ENCODE data around the gene ZSWIM5.
A peak's percentile ranks its signal among the peaks of the same experiment; 100 is the strongest.

Gene ZSWIM5

GRCh38 chr1:45205011-45205909, 1.1 kb downstream of the ZSWIM5 start:
- no peaks in the 10 kb centered on the region for H3K36me3 ChIP-seq (ENCODE audit: control insufficient read depth in 4 of 4, insufficient read depth in 4 of 4, low read length in 3 of 4)
- H3K4me1 ChIP-seq (ENCODE audit: control extremely low read depth in 1 of 4, control insufficient read depth in 4 of 4, insufficient read depth in 4 of 4, low read length in 3 of 4), result peaks cover 7 to 16% (median 11%) of the 10 kb centered on the region in 4 experiments
- no peak overlapping the region for H3K27ac ChIP-seq (ENCODE audit: insufficient read depth in 1 of 2, low read depth in 1 of 2, low read length in 2 of 2, poor library complexity in 1 of 2, severe bottlenecking in 2 of 2)
- ChIA-PET POLR2A (no interaction called here), CTCF (no interaction called here)
- H3K4me3 ChIP-seq (ENCODE audit: control insufficient read depth in 1 of 7, extremely low read depth in 1 of 7, insufficient read depth in 4 of 7, low read depth in 2 of 7, low read length in 6 of 7), result peak overlapping the region; percentile 26 to 88 (median 76)
- DNase-seq, result peak; percentile 6 to 55 (median 41)
- whole genome bisulfite sequencing (ENCODE audit: insufficient coverage), result 3% methylated on average over 24 of the region's 43 CpGs
- no peaks in the 10 kb centered on the region for H3K9me3 ChIP-seq (ENCODE audit: control extremely low read depth in 1 of 5, control insufficient read depth in 4 of 5, insufficient read depth in 2 of 5, low read depth in 1 of 5, low read length in 4 of 5)
- H3K27me3 ChIP-seq (replicated peaks in 2 of 5; ENCODE audit: control insufficient read depth in 4 of 5, insufficient read depth in 5 of 5, low read length in 4 of 5), result peaks cover 0 to 17% (median 5%) of the 10 kb centered on the region in 5 experiments

- POLR2A ChIA-PET, result no interaction called here
- no peak for DNase-seq
- H3K4me3 ChIP-seq (ENCODE audit: control insufficient read depth in 1 of 7, extremely low read depth in 1 of 7, insufficient read depth in 4 of 7, low read depth in 2 of 7, low read length in 6 of 7), result no peak overlapping the region
- H3K27me3 ChIP-seq (replicated peaks in 2 of 5; ENCODE audit: control insufficient read depth in 4 of 5, insufficient read depth in 5 of 5, low read length in 4 of 5), result peaks cover 0 to 6% (median 0%) of the 10 kb centered on the region in 5 experiments
- 100% methylated on average over 2 of the region's 3 CpGs for WGBS (ENCODE audit: insufficient coverage)
- H3K36me3 ChIP-seq (ENCODE audit: control insufficient read depth in 4 of 4, insufficient read depth in 4 of 4, low read length in 3 of 4), result no peaks in the 10 kb centered on the region
- peaks cover 0 to 7% (median 5%) of the 10 kb centered on the region in 4 experiments for H3K4me1 ChIP-seq (ENCODE audit: control extremely low read depth in 1 of 4, control insufficient read depth in 4 of 4, insufficient read depth in 4 of 4, low read length in 3 of 4)
- CTCF ChIA-PET, result interaction anchor here (2.1 kb wide), 1 partner anchor 11 kb away, joined by 8 read pairs; no protein-coding TSS in a partner anchor
- H3K27ac ChIP-seq (ENCODE audit: insufficient read depth in 1 of 2, low read depth in 1 of 2, low read length in 2 of 2, poor library complexity in 1 of 2, severe bottlenecking in 2 of 2), result no peak overlapping the region
- H3K9me3 ChIP-seq (ENCODE audit: control extremely low read depth in 1 of 5, control insufficient read depth in 4 of 5, insufficient read depth in 2 of 5, low read depth in 1 of 5, low read length in 4 of 5), result peaks cover 0 to 6% (median 0%) of the 10 kb centered on the region in 5 experiments
Measured at GRCh38 chr1:45200906-45201500, 5.4 kb downstream of the ZSWIM5 start.

- H3K9me3 ChIP-seq (ENCODE audit: control extremely low read depth in 1 of 5, control insufficient read depth in 4 of 5, insufficient read depth in 2 of 5, low read depth in 1 of 5, low read length in 4 of 5), result peaks cover 0 to 6% (median 0%) of the 10 kb centered on the region in 5 experiments
- peaks cover 0 to 6% (median 2%) of the 10 kb centered on the region in 4 experiments for H3K4me1 ChIP-seq (ENCODE audit: control extremely low read depth in 1 of 4, control insufficient read depth in 4 of 4, insufficient read depth in 4 of 4, low read length in 3 of 4)
- ChIA-PET CTCF (interaction anchor here (2.1 kb wide), 1 partner anchor 10 kb away, joined by 8 read pairs; no protein-coding TSS in a partner anchor), POLR2A (no interaction called here)
- H3K4me3 ChIP-seq (ENCODE audit: control insufficient read depth in 1 of 7, extremely low read depth in 1 of 7, insufficient read depth in 4 of 7, low read depth in 2 of 7, low read length in 6 of 7), result no peak overlapping the region
- no peak overlapping the region for H3K27ac ChIP-seq (ENCODE audit: insufficient read depth in 1 of 2, low read depth in 1 of 2, low read length in 2 of 2, poor library complexity in 1 of 2, severe bottlenecking in 2 of 2)
- H3K27me3 ChIP-seq (replicated peaks in 2 of 5; ENCODE audit: control insufficient read depth in 4 of 5, insufficient read depth in 5 of 5, low read length in 4 of 5), result peaks cover 0 to 6% (median 0%) of the 10 kb centered on the region in 5 experiments
- H3K36me3 ChIP-seq (ENCODE audit: control insufficient read depth in 4 of 4, insufficient read depth in 4 of 4, low read length in 3 of 4), result no peaks in the 10 kb centered on the region
- DNase-seq, result no peak
Measured at GRCh38 chr1:45200435-45200834, 6.0 kb downstream of the ZSWIM5 start.

- no peaks in the 10 kb centered on the region for H3K4me1 ChIP-seq (ENCODE audit: control extremely low read depth in 1 of 4, control insufficient read depth in 4 of 4, insufficient read depth in 4 of 4, low read length in 3 of 4)
- DNase-seq, result no peak
- no peaks in the 10 kb centered on the region for H3K27me3 ChIP-seq (replicated peaks in 2 of 5; ENCODE audit: control insufficient read depth in 4 of 5, insufficient read depth in 5 of 5, low read length in 4 of 5)
- no peak overlapping the region for H3K27ac ChIP-seq (ENCODE audit: insufficient read depth in 1 of 2, low read depth in 1 of 2, low read length in 2 of 2, poor library complexity in 1 of 2, severe bottlenecking in 2 of 2)
- H3K36me3 ChIP-seq (ENCODE audit: control insufficient read depth in 4 of 4, insufficient read depth in 4 of 4, low read length in 3 of 4), result no peaks in the 10 kb centered on the region
- CTCF ChIA-PET, result interaction anchor here (0.8 to 1.7 kb wide), 3 partner anchors 9 to 32 kb away, joined by 3 read pairs; no protein-coding TSS in a partner anchor
- H3K9me3 ChIP-seq (ENCODE audit: control extremely low read depth in 1 of 5, control insufficient read depth in 4 of 5, insufficient read depth in 2 of 5, low read depth in 1 of 5, low read length in 4 of 5), result peaks cover 0 to 6% (median 0%) of the 10 kb centered on the region in 5 experiments
- H3K4me3 ChIP-seq (ENCODE audit: control insufficient read depth in 1 of 7, extremely low read depth in 1 of 7, insufficient read depth in 4 of 7, low read depth in 2 of 7, low read length in 6 of 7), result no peak overlapping the region
- WGBS (ENCODE audit: insufficient coverage), result no CpG with 5 or more reads among the region's 2 CpGs
- POLR2A ChIA-PET, result no interaction called here
Measured at GRCh38 chr1:45198185-45198584, 8.2 kb downstream of the ZSWIM5 start.

GRCh38 chr1:45196863-45197262, 9.5 kb downstream of the ZSWIM5 start:
- no peaks in the 10 kb centered on the region for H3K4me1 ChIP-seq (ENCODE audit: control extremely low read depth in 1 of 4, control insufficient read depth in 4 of 4, insufficient read depth in 4 of 4, low read length in 3 of 4)
- H3K36me3 ChIP-seq (ENCODE audit: control insufficient read depth in 4 of 4, insufficient read depth in 4 of 4, low read length in 3 of 4), result no peaks in the 10 kb centered on the region
- H3K9me3 ChIP-seq (ENCODE audit: control extremely low read depth in 1 of 5, control insufficient read depth in 4 of 5, insufficient read depth in 2 of 5, low read depth in 1 of 5, low read length in 4 of 5), result peaks cover 0 to 6% (median 0%) of the 10 kb centered on the region in 5 experiments
- H3K4me3 ChIP-seq (ENCODE audit: control insufficient read depth in 1 of 7, extremely low read depth in 1 of 7, insufficient read depth in 4 of 7, low read depth in 2 of 7, low read length in 6 of 7), result no peak overlapping the region
- ChIA-PET POLR2A (no interaction called here), CTCF (no interaction called here)
- H3K27me3 ChIP-seq (replicated peaks in 2 of 5; ENCODE audit: control insufficient read depth in 4 of 5, insufficient read depth in 5 of 5, low read length in 4 of 5), result no peaks in the 10 kb centered on the region
- no peak for DNase-seq
- no peak overlapping the region for H3K27ac ChIP-seq (ENCODE audit: insufficient read depth in 1 of 2, low read depth in 1 of 2, low read length in 2 of 2, poor library complexity in 1 of 2, severe bottlenecking in 2 of 2)

GRCh38 chr1:45191418-45191783, 15.0 kb downstream of the ZSWIM5 start:
- 92% methylated on average over 2 of the region's 4 CpGs for WGBS (ENCODE audit: insufficient coverage)

GRCh38 chr1:45187725-45188124, 18.7 kb downstream of the ZSWIM5 start:
- Histone ChIP-seq H3K4me1 (ENCODE audit: control extremely low read depth in 1 of 4, control insufficient read depth in 4 of 4, insufficient read depth in 4 of 4, low read length in 3 of 4) (no peaks in the 10 kb centered on the region), H3K9me3 (ENCODE audit: control extremely low read depth in 1 of 5, control insufficient read depth in 4 of 5, insufficient read depth in 2 of 5, low read depth in 1 of 5, low read length in 4 of 5) (no peaks in the 10 kb centered on the region), H3K4me3 (ENCODE audit: control insufficient read depth in 1 of 7, extremely low read depth in 1 of 7, insufficient read depth in 4 of 7, low read depth in 2 of 7, low read length in 6 of 7) (no peak overlapping the region), H3K36me3 (ENCODE audit: control insufficient read depth in 4 of 4, insufficient read depth in 4 of 4, low read length in 3 of 4) (no peaks in the 10 kb centered on the region), H3K27me3 (replicated peaks in 2 of 5; ENCODE audit: control insufficient read depth in 4 of 5, insufficient read depth in 5 of 5, low read length in 4 of 5) (no peaks in the 10 kb centered on the region), H3K27ac (ENCODE audit: insufficient read depth in 1 of 2, low read depth in 1 of 2, low read length in 2 of 2, poor library complexity in 1 of 2, severe bottlenecking in 2 of 2) (no peak overlapping the region)
- no peak for DNase-seq
- WGBS (ENCODE audit: insufficient coverage), result no CpG with 5 or more reads among the region's 2 CpGs
- CTCF ChIA-PET, result no interaction called here
- POLR2A ChIA-PET, result no interaction called here

More at GRCh38 chr1:45191418-45191783, 15.0 kb downstream of the ZSWIM5 start:
- H3K4me3 ChIP-seq (ENCODE audit: control insufficient read depth in 1 of 7, extremely low read depth in 1 of 7, insufficient read depth in 4 of 7, low read depth in 2 of 7, low read length in 6 of 7), result no peak overlapping the region
- ChIA-PET CTCF (no interaction called here), POLR2A (no interaction called here)
- H3K9me3 ChIP-seq (ENCODE audit: control extremely low read depth in 1 of 5, control insufficient read depth in 4 of 5, insufficient read depth in 2 of 5, low read depth in 1 of 5, low read length in 4 of 5), result no peaks in the 10 kb centered on the region
- H3K4me1 ChIP-seq (ENCODE audit: control extremely low read depth in 1 of 4, control insufficient read depth in 4 of 4, insufficient read depth in 4 of 4, low read length in 3 of 4), result no peaks in the 10 kb centered on the region
- no peak for DNase-seq
- H3K27me3 ChIP-seq (replicated peaks in 2 of 5; ENCODE audit: control insufficient read depth in 4 of 5, insufficient read depth in 5 of 5, low read length in 4 of 5), result no peaks in the 10 kb centered on the region
- H3K36me3 ChIP-seq (ENCODE audit: control insufficient read depth in 4 of 4, insufficient read depth in 4 of 4, low read length in 3 of 4), result no peaks in the 10 kb centered on the region
- H3K27ac ChIP-seq (ENCODE audit: insufficient read depth in 1 of 2, low read depth in 1 of 2, low read length in 2 of 2, poor library complexity in 1 of 2, severe bottlenecking in 2 of 2), result no peak overlapping the region

Measured in common myeloid progenitor, CD34-positive (primary cell).